Urinary bladder (tissue), 4 donors: Measurements from ENCODE around the gene OTP. TPM values are rescaled to one million over a fixed set of nuclear protein-coding genes. Genes with fewer than 3 reads are reported as not detected.
A peak's percentile ranks its signal among the peaks of the same experiment; 100 is the strongest.

Experiments
- DNase-seq: peaks from one replicate; pipeline ENCODE4 v3.0.0-alpha.2; 2015; ENCODE audit errors: extremely low spot score
- H3K27ac ChIP-seq: one replicate; pipeline ENCODE4 v1.5.1; 2013; ENCODE audit warnings: low read depth, mild to moderate bottlenecking, moderate library complexity
- H3K36me3 ChIP-seq: one replicate; pipeline ENCODE4 v1.6.1; 2013; ENCODE audit warnings: mild to moderate bottlenecking, moderate library complexity; ENCODE audit not compliant: insufficient read depth
- H3K4me1 ChIP-seq: one replicate; pipeline ENCODE4 v1.6.1; 2013; ENCODE audit warnings: mild to moderate bottlenecking, moderate library complexity; ENCODE audit not compliant: insufficient read depth
- H3K4me3 ChIP-seq: one replicate; pipeline ENCODE4 v1.5.1; 2013; ENCODE audit warnings: low read depth, low read length
- WGBS: extraction: QIAGEN DNeasy Blood & Tissue Kit; methylation state at CpG from one replicate; pipeline ENCODE4 v1.1.7; 2013; 5-methylcytosine and 5-hydroxymethylcytosine counted together
- polyA plus RNA-seq: library from polyadenylated mRNA; stranded (reverse); fragments of 200-250 nt; gene quantifications from one replicate; pipeline ENCODE4 v1.2.3, GENCODE V29; 2013
- total RNA-seq: library from RNA; depleted of rRNA; stranded (reverse); fragments of >200 nt; gene quantifications from one replicate; pipeline ENCODE4 v1.2.3, GENCODE V29; 2014
- donor health status: healthy with polysubstance abuse.
- donor health status: healthy.

OTP gene
- total RNA-seq (not detected), polyA plus RNA-seq (not detected)

- no peak within 1 kb of the TSS for H3K4me3 ChIP-seq
- no peak for DNase-seq
- 8% methylated on average over 24 of the region's 24 CpGs for WGBS
- H3K36me3 ChIP-seq: no peaks in the 10 kb centered on the region
- no peak within 1 kb of the TSS for H3K27ac ChIP-seq
- H3K4me1 ChIP-seq: no peaks in the 10 kb centered on the region
Observed at GRCh38 chr5:77637998-77638762, at the start of gene OTP. OTP (minus strand) TSS chr5:77638713; CDS start chr5:77638549, 164 bp downstream.

GRCh38 chr5:77683171-77683732 is 44.7 kb upstream of the OTP start:
- no peaks in the 10 kb centered on the region for H3K4me1 ChIP-seq
- 84% methylated on average over 6 of the region's 6 CpGs for WGBS

GRCh38 chr5:77670526-77670925 is 32.0 kb upstream of the OTP start:
- Histone ChIP-seq H3K36me3 (no peaks in the 10 kb centered on the region), H3K4me1 (no peaks in the 10 kb centered on the region), H3K27ac (no peak overlapping the region), H3K4me3 (no peak overlapping the region)
- 56% methylated on average over 3 of the region's 3 CpGs for WGBS
- no peak for DNase-seq

More at GRCh38 chr5:77683171-77683732, 44.7 kb upstream of the OTP start:
- no peak overlapping the region for H3K4me3 ChIP-seq
- no peak for DNase-seq
- H3K36me3 ChIP-seq: peaks cover 2% of the 10 kb centered on the region
- H3K27ac ChIP-seq: no peak overlapping the region

- WGBS: 55% methylated on average over 1 of the region's 1 CpG
- Histone ChIP-seq H3K4me1 (no peaks in the 10 kb centered on the region), H3K36me3 (no peaks in the 10 kb centered on the region), H3K27ac (no peak overlapping the region), H3K4me3 (no peak overlapping the region)
- DNase-seq: no peak
Observed at GRCh38 chr5:77669677-77670076, 31.2 kb upstream of the OTP start.

GRCh38 chr5:77663090-77663863 is 24.8 kb upstream of the OTP start:
- 74% methylated on average over 7 of the region's 7 CpGs for WGBS
- Histone ChIP-seq H3K27ac (no peak overlapping the region), H3K36me3 (no peaks in the 10 kb centered on the region), H3K4me1 (no peaks in the 10 kb centered on the region), H3K4me3 (no peak overlapping the region)
- DNase-seq: no peak

- H3K4me3 ChIP-seq: no peak overlapping the region
- no peak for DNase-seq
- H3K27ac ChIP-seq: no peak overlapping the region
- no peaks in the 10 kb centered on the region for H3K4me1 ChIP-seq
- H3K36me3 ChIP-seq: no peaks in the 10 kb centered on the region
Observed at GRCh38 chr5:77662635-77663034, 24.1 kb upstream of the OTP start.

DNA sequence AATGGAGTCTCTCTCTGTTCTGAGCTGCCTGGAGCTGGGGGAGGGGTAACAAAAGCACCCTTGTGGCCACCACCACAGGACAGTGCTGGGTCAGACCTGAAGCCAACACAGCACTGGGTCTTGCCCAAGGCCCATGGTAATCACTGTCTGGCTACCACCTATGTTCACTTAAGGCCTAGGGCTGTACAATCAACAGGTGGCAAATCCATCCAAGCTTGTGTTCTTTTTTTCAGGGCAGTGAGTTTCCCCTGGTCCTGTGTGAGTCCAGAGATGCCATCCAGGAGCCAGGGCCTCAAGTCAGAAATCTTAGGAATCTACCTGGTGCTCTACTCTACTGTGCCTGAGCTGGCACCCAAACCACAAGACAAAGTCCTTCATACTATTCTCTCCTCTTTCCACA is 20.1 kb upstream of the OTP start:
- Histone ChIP-seq H3K4me1 (no peaks in the 10 kb centered on the region), H3K4me3 (no peak overlapping the region), H3K27ac (no peak overlapping the region), H3K36me3 (no peaks in the 10 kb centered on the region)
- no peak for DNase-seq

GRCh38 chr5:77651343-77651742 is 12.8 kb upstream of the OTP start:
- 37% methylated on average over 2 of the region's 2 CpGs for WGBS

GRCh38 chr5:77650686-77651085 is 12.2 kb upstream of the OTP start:
- WGBS: 35% methylated on average over 1 of the region's 1 CpG
- Histone ChIP-seq H3K36me3 (no peaks in the 10 kb centered on the region), H3K27ac (no peak overlapping the region), H3K4me1 (no peaks in the 10 kb centered on the region), H3K4me3 (no peak overlapping the region)
- DNase-seq: no peak

More at GRCh38 chr5:77651343-77651742, 12.8 kb upstream of the OTP start:
- Histone ChIP-seq H3K4me3 (no peak overlapping the region), H3K4me1 (no peaks in the 10 kb centered on the region), H3K36me3 (no peaks in the 10 kb centered on the region), H3K27ac (no peak overlapping the region)
- DNase-seq: no peak

DNA sequence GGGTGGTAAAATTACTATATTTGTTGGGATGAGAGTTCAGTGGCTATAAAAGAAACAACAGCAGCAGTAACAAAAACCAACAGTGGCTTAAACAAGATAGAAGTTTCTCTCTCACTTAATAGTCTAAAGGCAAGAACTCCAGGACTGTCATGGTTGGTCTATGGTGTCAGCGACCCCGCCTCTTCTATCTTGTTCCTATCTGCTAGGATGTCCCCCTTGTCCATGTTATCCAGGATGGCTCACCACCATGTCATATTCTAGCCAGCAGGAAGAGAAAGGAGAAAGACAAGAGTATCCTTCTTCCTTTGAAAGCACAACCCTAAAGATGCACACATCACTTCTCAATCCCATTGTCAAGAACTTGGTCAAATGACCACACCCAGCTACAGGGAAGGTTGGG is 11.3 kb upstream of the OTP start:
- H3K4me1 ChIP-seq: no peaks in the 10 kb centered on the region
- no peak overlapping the region for H3K27ac ChIP-seq
- H3K36me3 ChIP-seq: no peaks in the 10 kb centered on the region
- 97% methylated on average over 2 of the region's 2 CpGs for whole genome bisulfite sequencing
- DNase-seq: no peak
- no peak overlapping the region for H3K4me3 ChIP-seq

GRCh38 chr5:77645995-77646639 is 7.6 kb upstream of the OTP start:
- Histone ChIP-seq H3K27ac (no peak overlapping the region), H3K4me1 (no peaks in the 10 kb centered on the region), H3K4me3 (no peak overlapping the region), H3K36me3 (no peaks in the 10 kb centered on the region)
- DNase-seq: no peak
- 31% methylated on average over 11 of the region's 11 CpGs for WGBS

DNA sequence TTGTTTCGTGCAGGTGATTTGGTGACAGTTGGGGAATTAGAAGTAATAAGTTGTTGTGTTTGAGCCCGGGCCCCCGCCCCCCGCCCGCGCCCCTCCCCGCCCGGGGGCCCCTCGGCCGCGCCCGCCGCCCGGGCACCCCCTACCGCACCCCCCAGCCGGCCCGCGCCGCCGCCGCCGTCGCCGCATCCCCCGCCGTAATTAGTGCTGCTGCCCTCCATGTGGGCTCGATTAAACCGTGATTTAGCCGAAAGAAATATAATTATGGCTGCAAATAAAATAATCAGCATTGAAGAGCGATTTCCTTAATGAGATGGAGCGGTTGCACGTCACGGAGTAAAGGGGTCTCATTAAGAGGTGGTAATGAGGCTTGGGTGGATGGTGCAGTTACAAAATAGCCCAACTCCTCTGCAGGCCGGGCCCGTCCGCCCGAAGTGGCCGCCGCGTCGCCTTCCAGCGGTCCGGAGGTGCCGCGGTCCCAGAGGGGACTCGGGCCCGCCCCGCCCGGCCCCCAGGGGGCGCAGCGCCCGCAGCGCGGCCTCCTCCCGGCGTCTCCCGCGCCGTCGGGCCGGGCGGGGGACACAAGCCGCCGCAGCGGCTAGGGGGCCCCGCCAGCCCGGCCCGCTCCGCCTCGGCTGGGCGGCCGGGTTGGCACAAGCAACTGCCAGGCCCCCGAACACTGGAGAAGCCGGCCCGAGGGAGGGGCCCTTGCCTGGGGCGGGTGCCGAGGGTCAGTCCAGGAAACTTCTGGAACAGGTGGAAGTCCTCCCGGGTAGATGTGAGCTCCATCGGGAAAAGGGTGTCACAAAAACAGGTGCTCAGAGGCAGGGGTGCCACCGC is 6.9 kb upstream of the OTP start:
- H3K4me1 ChIP-seq: no peaks in the 10 kb centered on the region
- H3K4me3 ChIP-seq: peak overlapping the region; percentile 10
- no peak overlapping the region for H3K27ac ChIP-seq
- no peak for DNase-seq
- 1% methylated on average over 80 of the region's 80 CpGs for WGBS
- no peaks in the 10 kb centered on the region for H3K36me3 ChIP-seq
